Cardiac septum (tissue), 1 donor: Measurements from ENCODE around the gene CFB. TPM values are rescaled to one million over a fixed set of nuclear protein-coding genes. Genes with fewer than 3 reads are reported as not detected.
"Not testable (repeated sequence)": the region's sequence is repeated elsewhere in the genome, so short reads cannot be mapped to it uniquely, and the experiment has no call there.

Experiments used
- DNase-seq: peaks from one replicate; pipeline ENCODE4 v3.0.0-alpha.2; 2020; ENCODE audit warnings: low spot score
- intact Hi-C: fragments of 100-400 bp; cut with DNase I; formaldehyde crosslinking; loops from one replicate; pipeline ENCODE4 v1.14.0; 2022
- total RNA-seq: library from RNA; stranded (reverse); fragmentation: NEBNext Ultra II Directional; extraction: Animal tissue kit (Norgen Biotek cat#: 25700); gene quantifications from one replicate; pipeline ENCODE4 v1.2.1, GENCODE V29; 2021
- donor health status: DM: no; HTN: no; CAD: no.

CFB gene
- total RNA-seq, 1 donor from 2014 or later, result 5.0 TPM

DNA sequence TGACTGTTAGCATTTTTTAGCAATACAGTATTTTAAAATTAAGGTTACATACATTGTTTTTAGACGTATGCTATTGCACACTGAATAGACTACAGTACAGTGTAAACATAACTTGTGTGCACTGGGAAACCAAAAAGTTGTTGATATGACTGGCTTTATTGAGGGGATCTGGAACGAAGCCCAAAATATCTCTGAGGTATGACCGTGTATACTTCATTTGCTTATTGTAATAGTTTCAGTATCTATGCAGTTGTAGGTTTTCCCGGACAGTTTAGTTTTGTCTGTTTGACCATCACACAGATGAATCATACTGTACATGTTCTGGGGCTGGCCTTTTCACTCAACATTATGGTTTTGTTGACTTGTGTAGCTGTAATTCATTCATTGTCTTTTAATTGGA lies 37.1 kb upstream of the CFB start:
- intact Hi-C loops, result no loop called here
- no peak for DNase-seq

DNA sequence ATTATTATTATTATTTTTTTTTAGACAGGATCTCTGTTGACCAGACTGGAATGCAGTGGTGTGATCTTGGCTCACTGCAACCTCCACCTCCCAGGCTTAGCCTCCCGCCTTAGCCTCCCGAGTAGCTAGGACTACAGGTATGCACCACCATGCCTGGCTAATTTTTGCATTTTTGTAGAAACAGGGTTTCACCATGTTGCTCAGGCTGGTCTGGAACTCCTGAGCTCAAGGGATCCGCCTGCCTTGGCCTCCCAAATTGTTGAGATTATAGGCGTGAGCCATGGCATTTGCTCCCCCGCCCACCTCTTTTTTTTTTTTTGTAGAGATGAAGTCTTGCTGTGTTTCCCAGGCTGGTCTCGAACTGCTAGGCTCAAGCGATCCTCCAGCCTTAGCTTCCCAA lies 36.6 kb upstream of the CFB start:
- DNase-seq, intact Hi-C loops: not testable (repeated sequence)

DNA sequence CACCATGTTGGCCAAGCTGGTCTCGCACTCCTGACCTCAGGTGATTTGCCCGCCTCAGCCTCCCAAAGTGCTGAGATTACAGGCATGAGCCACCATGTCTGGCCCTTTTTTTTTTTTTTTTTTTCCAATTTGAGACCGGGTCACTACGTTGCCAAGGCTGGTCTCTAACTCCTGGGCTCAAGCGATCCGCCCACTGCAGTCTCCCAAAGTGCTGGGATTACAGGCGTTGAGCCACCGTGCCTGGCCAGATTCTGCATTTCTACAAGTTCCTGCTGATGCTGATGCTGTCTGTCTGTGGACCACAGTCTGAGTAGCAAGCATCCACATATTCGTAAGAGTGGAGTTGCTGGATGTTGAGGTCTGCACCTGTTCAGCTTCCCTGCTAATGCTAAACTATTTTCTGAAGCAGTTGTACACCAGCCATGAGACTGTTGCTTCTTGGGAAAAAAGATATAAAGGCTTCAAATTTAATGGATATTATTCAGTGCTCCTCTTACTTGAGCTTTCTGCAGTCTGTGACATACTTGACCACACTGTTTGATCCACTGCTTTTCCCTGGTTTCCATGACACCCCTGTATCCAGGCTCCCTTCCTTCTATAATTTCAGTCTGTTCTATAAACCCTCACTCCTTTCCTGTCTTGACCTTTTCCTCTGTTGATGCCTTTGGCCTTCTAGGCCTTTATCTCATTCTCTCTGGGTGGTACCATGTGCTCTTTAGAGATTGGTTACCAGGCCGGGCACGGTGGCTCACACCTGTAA lies 33.9 kb upstream of the CFB start:
- intact Hi-C loops, result no loop called here
- no peak for DNase-seq

DNA sequence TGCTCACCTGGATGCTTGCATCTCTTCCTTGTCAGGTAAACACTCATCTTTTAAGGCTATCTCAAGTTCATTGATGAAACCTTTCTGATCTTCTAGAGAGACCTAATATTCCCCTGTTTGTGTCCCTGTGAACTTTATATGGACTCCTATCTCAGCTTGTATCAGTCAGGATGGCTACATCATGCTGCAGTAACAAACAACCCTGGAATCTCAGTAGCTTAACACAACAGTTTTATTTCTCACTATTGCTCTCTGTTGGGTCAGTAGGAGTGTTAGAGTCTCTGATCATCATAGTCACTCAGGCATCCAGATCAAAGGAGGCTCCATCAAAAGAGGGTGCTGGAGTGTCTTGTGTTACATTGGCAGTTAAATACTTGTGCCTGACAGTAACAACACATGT lies 30.5 kb upstream of the CFB start:
- no peak for DNase-seq
- intact Hi-C loops, result no loop called here

DNA sequence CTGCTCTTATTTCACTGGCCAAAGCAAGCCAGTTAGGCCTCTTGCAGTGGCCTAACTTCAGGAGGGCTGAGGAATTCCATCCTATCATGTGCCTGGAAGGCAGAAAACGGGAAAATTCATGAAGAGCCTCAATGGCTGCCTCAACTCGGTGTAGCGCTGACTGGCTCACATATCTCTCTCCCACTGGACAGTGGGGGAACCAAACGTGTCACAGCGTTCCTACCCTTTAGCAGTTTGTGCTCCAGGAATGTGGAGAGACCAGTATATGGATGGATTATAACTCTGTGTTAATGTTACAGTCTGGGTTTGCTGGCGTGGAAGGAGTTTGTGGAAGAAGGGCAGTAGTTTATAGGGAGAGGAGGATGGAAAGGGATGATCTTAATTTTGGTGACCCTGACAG lies 30.1 kb upstream of the CFB start:
- DNase-seq, result no peak
- intact Hi-C loops, result no loop called here

DNA sequence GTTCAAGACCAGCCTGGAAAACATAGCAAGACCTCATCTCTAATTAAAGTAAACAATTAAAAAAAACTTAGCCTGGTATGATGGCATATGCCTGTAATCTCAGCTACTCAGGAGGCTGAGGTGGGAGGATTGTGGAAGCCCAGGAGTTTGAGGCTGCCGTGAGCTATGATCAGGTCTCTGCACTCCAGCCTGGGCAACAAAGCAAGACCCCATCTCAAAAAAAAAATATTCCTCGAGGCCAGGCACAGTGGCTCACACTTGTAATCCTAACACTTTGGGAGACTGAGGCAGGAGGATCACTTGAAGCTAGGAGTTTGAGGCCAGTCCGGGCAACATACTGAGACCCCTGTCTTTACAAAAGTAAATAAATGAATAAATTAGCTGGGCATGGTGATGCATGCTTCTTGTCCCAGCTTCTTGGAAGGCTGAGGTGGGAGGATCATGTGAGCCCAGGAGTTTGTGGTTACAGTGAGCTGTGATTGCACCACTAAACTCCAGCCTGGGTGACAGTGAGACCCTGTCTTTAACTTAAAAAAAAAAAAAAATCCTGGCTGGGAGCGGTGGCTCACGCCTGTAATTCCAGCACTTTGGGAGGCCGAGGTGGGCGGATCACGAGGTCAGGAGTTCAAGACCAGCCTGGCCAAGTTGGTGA lies 27.7 kb upstream of the CFB start:
- no peak for DNase-seq
- intact Hi-C loops, result no loop called here

DNA sequence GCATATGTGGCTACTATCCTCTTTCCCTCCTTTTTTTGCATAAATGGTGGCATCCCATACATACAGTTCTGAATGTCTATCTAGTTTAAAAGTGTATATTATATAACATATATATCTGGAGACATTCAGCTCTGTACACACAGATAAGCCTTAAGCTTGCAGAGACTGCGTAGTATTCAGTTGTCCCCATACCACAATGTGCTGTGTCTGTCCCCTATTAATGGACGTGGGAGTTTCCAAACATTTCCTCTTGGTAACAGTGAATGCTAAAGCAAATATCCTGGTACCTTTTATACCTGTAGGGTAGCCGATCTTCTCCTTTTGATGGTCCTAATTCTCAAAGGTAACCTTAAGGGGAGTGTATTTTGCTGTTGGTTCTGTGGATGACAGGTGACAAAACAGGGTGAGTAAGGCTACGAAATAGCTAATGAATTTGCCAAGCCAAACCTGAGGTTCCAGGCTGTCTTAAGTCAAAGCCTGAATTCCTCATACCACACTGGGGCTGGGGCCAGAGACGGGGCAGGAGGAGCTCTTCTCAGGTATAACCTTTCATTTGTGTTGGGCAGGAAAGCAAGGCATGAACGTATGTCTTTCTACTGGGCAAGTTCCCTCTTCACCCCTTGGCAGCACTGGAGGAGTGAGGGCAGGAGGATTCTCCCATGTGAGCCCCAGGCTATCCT lies 26.1 kb upstream of the CFB start:
- intact Hi-C loops, result no loop called here
- no peak for DNase-seq

DNA sequence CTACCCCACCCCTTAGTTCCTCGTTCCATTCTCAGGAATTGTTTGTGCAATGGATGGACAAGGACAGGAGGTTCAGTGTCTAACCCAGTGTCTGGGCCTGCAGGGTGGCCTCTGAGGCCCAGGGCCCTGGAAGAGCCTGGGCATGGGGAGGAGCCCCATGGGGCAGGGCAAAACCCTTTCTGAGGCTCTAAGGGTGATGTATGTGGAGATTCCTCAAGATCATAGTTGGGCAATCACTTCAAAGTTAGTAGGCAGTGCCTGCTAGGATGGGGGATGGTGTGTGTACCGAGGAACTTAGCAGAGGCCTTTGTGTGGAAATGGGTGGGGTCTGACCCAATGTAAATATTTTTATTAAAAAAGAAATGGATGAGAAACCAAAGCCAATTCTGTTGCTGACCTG lies 25.1 kb upstream of the CFB start:
- intact Hi-C loops, result no loop called here
- no peak for DNase-seq

DNA sequence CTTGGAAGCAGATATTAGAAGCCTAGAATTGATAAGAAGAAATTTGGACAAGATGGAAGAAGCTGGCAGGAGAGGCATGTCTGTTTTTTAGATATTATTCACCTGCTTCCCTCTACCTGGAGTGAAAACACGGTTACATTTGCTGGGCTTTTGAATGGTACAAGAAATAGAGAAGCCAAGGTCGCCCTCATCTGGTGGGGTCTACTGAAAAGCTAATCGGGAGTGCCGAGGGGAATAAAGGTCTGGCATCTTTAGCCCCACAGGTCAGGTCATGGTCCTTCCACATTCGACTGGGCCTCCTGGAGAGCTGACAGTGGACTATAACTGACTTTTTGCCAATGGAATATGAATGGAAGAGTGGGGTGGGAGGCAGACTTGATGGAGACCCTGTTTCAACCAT lies 23.0 kb upstream of the CFB start:
- intact Hi-C loops, result no loop called here

DNA sequence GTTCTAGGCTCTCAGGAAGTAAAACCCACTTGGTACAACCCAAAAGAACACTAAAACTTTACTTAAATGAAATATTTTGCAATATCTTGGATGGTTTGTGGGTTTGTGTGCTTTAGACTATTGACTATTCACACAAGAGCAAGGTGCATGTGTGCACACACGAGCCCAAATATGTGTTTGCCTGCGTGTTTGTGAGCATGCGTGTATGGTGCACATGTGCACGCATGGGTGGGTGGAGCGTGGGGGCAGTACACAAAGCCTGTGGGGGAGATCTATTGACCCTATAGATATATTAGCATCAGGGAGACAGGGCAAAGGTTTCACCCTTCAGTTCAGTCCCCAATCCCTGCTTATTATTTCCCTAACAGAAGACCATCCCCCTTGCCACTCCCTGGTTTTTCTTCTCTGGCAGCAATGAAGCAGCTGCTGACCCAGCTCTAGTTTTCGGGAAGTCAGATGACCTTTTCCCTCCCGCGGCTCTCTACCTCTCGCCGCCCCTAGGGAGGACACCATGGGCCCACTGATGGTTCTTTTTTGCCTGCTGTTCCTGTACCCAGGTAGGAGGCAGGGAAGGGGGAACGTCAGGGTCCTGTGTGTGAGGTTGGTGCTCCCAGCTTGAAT lies 18.5 kb upstream of the CFB start, which contains the start of gene C2:
Gene C2 (plus strand): TSS at position 476 of the 621 bp plus-strand sequence. CDS start 36 bp downstream, at position 512.
- DNase-seq, result no peak
- intact Hi-C loops, result no loop called here

More for the DNA sequence above, 23.0 kb upstream of the CFB start:
- no peak for DNase-seq

DNA sequence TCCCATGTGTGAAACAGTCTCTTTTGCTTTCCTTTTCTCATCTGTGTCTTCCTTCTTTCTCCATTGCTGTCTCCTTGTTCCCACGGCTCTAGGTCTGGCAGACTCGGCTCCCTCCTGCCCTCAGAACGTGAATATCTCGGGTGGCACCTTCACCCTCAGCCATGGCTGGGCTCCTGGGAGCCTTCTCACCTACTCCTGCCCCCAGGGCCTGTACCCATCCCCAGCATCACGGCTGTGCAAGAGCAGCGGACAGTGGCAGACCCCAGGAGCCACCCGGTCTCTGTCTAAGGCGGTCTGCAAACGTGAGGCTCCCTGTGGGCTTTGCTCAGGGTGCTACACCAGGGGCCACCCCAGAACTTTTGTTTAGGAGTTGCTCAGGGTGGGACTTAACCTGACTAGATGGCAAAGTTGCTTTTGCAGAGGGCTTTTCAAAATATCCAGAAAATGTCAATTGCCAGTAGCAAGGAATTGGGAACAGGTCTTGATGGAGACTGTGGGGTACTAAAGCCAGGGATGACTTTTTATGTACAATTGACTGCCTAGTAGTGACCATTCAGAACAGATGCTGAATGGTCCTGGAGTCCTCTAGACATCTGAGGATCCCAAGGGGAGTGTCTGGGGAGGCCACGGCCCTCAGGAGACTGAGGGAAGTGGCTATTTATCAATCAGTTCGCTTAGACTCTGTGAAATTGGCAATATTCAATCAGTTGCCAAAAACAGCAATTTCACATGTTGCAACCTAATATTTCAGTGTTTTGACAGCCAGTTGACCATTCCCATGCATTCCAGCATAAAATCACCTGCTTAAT lies 17.8 kb upstream of the CFB start:
- DNase-seq, result no peak
- intact Hi-C loops, result no loop called here

DNA sequence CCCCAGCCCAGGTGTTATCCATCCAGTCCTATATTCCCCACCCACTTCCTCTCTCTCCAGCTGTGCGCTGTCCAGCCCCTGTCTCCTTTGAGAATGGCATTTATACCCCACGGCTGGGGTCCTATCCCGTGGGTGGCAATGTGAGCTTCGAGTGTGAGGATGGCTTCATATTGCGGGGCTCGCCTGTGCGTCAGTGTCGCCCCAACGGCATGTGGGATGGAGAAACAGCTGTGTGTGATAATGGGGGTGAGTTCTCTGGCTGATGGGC lies 17.3 kb upstream of the CFB start:
- intact Hi-C loops, result no loop called here
- no peak for DNase-seq

DNA sequence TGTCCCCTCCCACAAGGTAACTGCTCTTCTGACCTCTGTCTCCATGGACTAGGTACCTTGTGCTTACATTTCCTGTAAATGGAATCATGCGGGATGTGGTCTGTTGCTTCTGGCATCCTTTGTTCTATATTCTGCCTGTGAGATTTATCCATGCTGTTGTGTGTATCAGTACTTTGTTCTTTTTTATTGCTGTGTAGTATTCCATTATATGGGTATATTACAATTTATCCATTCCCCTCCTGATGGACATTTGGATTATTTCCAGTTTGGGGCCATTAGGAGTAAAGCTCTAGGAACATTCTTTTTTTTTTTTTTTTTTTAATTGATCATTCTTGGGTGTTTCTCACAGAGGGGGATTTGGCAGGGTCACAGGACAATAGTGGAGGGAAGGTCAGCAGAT lies 14.9 kb upstream of the CFB start:
- intact Hi-C loops, result no loop called here
- no peak for DNase-seq

DNA sequence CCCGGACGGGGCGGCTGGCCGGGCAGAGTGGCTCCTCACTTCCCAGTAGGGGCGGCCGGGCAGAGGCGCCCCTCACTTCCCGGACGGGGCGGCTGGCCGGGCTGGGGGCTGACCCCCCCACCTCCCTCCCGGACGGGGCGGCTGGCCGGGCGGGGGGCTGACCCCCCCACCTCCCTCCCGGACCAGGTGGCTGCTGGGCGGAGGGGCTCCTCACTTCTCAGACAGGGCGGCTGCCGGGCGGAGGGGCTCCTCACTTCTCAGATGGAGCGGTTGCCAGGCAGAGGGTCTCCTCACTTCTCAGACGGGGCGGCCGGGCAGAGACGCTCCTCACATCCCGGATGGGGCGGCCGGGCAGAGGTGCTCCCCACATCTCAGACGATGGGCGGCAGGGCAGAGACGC lies 13.8 kb upstream of the CFB start:
- intact Hi-C loops, DNase-seq: not testable (repeated sequence)

DNA sequence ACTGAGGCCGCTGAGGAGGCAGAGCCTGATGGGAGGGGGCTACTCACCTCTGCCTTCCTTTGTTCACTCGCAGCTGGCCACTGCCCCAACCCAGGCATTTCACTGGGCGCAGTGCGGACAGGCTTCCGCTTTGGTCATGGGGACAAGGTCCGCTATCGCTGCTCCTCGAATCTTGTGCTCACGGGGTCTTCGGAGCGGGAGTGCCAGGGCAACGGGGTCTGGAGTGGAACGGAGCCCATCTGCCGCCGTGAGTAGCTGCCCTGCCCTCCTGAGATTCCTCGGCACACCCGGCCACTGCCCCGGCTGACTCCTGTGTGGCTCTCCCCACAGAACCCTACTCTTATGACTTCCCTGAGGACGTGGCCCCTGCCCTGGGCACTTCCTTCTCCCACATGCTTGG lies 12.4 kb upstream of the CFB start:
- DNase-seq, result no peak
- intact Hi-C loops, result no loop called here

DNA sequence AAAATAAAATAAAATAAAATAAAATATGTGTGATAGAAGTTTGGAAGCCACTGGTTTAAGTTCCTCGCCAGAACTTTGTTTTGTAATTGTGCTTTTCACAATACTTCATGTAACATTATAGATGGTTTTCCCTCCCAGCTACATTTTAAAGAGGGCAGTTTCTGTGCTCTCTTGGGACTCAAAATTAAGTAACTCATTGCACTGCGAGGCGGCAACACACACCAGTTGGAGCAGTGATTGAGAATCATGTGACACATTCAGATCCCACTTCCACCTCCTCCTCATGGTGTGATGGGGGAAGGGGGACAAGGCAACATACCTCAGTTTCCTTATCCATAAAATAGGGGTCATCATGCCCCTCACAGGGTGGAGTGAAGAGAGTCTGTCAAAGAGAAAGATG lies 10.9 kb upstream of the CFB start:
- DNase-seq, result no peak
- intact Hi-C loops, result no loop called here

DNA sequence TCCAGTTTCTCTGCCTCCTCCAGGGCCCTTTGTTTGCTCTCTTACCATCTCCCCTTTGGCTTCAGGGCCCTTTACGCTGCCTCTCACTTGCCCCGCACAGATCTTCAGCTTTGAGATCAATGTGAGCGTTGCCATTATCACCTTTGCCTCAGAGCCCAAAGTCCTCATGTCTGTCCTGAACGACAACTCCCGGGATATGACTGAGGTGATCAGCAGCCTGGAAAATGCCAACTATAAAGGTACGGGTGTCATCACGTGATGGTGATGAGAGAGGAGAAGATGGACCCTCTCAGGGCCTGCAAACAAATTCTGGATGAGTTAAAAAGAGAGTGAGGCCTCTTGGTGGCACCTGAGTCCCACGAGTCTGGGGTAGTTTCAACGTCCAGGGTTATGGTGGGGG lies 10.1 kb upstream of the CFB start:
- intact Hi-C loops, result no loop called here
- no peak for DNase-seq

DNA sequence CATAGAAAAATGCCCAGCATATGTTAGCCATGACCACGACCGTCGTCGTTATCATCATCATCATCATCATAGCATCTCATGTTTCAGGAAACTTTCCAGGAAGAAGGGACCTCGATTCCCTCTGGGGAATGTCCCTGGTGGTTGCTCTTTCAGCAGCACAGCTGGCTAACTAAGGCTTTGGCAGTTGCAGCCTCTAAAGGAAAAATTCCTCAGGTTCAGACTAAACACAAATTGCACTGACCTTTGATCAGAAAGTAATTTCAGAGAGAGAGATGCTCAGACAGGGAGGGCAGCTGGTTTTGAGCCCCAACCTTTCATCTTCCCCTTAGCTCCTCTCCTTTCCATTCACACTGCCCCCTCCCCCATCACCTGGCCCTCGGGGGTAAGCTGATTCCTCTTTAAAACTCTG lies 5.6 kb upstream of the CFB start:
- intact Hi-C loops, result no loop called here
- no peak for DNase-seq

DNA sequence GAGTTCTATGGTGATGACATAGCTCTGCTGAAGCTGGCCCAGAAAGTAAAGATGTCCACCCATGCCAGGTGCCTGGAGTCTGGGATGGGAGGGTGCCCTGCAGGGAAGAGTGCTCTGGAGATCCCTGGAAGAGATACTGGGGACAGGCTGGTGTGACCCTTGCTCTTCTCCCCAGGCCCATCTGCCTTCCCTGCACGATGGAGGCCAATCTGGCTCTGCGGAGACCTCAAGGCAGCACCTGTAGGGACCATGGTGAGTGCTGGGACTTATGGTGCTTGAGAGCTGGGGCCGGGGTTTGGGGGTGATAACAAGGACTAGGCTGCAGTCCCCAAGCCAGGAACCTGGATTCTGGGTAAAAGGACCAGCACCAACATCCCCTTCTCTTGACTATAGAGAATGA lies 2.2 kb upstream of the CFB start:
- intact Hi-C loops, result no loop called here

DNA sequence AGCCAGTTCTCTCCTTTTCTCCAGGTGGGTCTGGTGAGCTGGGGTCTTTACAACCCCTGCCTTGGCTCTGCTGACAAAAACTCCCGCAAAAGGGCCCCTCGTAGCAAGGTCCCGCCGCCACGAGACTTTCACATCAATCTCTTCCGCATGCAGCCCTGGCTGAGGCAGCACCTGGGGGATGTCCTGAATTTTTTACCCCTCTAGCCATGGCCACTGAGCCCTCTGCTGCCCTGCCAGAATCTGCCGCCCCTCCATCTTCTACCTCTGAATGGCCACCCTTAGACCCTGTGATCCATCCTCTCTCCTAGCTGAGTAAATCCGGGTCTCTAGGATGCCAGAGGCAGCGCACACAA lies 765 bp upstream of the CFB start:
- intact Hi-C loops, result no loop called here
- DNase-seq, result no peak

More for the DNA sequence above, 2.2 kb upstream of the CFB start:
- DNase-seq, result no peak
